ENCODE data around the gene TMEM53. TPM values are rescaled to one million over a fixed set of nuclear protein-coding genes. Genes with fewer than 3 reads are reported as not detected.

TMEM53 gene
- total RNA-seq, 6 donors from 2014 or later = 10.7 to 46.1 (median 19.7) TPM

- Histone ChIP-seq H3K27ac (no peak overlapping the region), H3K4me1 (peaks cover 0 to 4% (median 2%) of the 10 kb centered on the region in 4 donors), H3K4me3 (no peak overlapping the region), H3K9me3 (no peaks in the 10 kb centered on the region), H3K36me3 (no peaks in the 10 kb centered on the region), H3K27me3 (no peaks in the 10 kb centered on the region)
- ATAC-seq (ENCODE audit: low FRiP score in 2 of 2) (no peak), DNase-seq (no peak)
- WGBS, 2 donors = 75 to 81% methylated on average over 3 of the region's 3 CpGs
- TF ChIP-seq EP300 (IDR thresholded peaks at IDR 0.05) = no peak
- TF ChIP-seq CTCF (IDR thresholded peaks at IDR 0.05) = no peak
- TF ChIP-seq POLR2A (IDR thresholded peaks at IDR 0.05) = no peak
- TF ChIP-seq POLR2AphosphoS5 (IDR thresholded peaks at IDR 0.05) = no peak
These were observed 23.9 kb upstream of the TMEM53 start for GRCh38 chr1:44698138-44698537.

DNA sequence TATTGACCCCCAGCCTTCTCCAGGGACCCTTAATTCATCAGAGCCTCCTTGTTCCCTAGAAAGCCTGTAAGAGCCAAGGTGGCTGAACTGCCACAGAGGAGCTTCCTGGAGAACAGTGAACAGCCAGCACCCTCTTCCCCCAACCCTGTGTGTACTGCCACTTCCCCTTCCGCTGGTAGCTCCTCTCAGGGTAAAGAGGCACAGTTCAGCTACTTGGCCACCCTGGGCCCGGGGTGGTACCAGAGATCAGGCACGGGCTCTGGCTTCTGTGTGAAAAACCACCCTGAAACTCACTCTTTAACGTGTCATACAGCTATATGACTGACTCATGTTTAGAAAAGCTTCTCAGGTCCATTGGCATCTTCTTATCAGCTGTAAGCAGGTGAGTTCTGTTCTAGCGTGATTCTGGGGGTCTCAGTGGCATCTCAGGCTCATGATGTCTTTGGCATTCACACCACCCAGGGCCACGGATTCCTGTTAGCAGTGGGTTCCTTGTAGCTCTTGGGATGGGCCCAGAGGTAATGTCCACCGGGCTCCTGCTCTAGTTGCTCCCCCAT is 22.6 kb upstream of the TMEM53 start:
- peak; percentile 40 to 68 for ATAC-seq (ENCODE audit: low FRiP score in 2 of 2)
- no peaks in the 10 kb centered on the region for H3K27me3 ChIP-seq
- H3K4me3 ChIP-seq = no peak overlapping the region

DNA sequence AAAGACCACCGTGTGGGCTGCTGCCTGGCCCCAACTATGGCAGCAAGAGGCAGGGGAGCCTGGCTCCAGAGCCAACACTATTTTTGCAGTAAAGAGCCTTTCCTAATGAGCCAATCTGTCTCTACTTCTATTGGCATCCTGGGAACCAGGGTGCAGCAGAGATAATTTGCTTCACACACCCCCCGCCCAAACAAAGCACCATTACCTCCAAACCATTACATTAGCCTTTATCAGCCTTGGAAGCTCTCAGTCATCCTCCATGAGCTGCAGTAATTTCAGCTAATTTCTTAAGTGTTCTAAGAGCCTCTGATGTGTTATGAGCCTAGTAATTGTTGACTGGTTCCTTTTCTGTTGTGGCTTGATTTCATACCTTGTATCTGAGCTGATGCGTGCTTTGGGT is 21.8 kb upstream of the TMEM53 start:
- no peak for DNase-seq
- no peak for ATAC-seq (ENCODE audit: low FRiP score in 2 of 2)
- TF ChIP-seq POLR2A (IDR thresholded peaks at IDR 0.05) (no peak), POLR2AphosphoS5 (IDR thresholded peaks at IDR 0.05) (no peak), EP300 (IDR thresholded peaks at IDR 0.05) (no peak), CTCF (IDR thresholded peaks at IDR 0.05) (no peak)
- Histone ChIP-seq H3K36me3 (no peaks in the 10 kb centered on the region), H3K4me1 (peaks cover 0 to 4% (median under 1%) of the 10 kb centered on the region in 4 donors), H3K27me3 (no peaks in the 10 kb centered on the region), H3K27ac (no peak overlapping the region), H3K9me3 (no peaks in the 10 kb centered on the region), H3K4me3 (no peak overlapping the region)
- WGBS, 2 donors = 85 to 89% methylated on average over 3 of the region's 3 CpGs

More for the DNA sequence above, 22.6 kb upstream of the TMEM53 start:
- no peaks in the 10 kb centered on the region for H3K36me3 ChIP-seq
- DNase-seq = peak in 1 of 2 donors; percentile 48
- WGBS, 2 donors = 69 to 80% methylated on average over 7 of the region's 7 CpGs
- no peak overlapping the region for H3K27ac ChIP-seq
- no peak for TF ChIP-seq EP300 (IDR thresholded peaks at IDR 0.05)
- no peak for TF ChIP-seq CTCF (IDR thresholded peaks at IDR 0.05)
- no peak for TF ChIP-seq POLR2A (IDR thresholded peaks at IDR 0.05)
- no peak for TF ChIP-seq POLR2AphosphoS5 (IDR thresholded peaks at IDR 0.05)
- peaks cover 0 to 4% (median 2%) of the 10 kb centered on the region in 4 donors for H3K4me1 ChIP-seq
- H3K9me3 ChIP-seq = no peaks in the 10 kb centered on the region

DNA sequence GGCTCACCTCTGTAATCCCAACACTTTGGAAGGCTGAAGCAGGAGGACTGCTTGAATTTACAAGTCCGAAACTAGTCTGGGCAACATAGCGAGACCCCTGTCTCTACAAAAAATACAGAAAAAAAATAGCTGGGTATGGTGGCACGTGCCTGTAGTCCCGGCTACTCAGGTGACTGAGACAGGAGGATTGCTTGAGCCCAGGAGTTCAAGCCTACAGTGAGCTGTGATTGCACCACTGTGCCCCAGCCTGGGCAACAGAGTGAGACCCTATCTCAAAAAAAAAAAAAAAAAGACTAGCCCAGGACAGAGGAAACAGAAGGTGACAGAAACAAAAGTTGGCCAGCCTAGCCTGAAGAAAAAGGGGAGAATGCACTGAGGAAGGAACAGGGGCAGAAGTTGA is 21.4 kb upstream of the TMEM53 start:
- no peak overlapping the region for H3K27ac ChIP-seq
- ATAC-seq (ENCODE audit: low FRiP score in 2 of 2) = no peak
- peaks cover 0 to 4% (median 0%) of the 10 kb centered on the region in 4 donors for H3K4me1 ChIP-seq
- no peaks in the 10 kb centered on the region for H3K9me3 ChIP-seq
- no peaks in the 10 kb centered on the region for H3K36me3 ChIP-seq
- TF ChIP-seq EP300 (IDR thresholded peaks at IDR 0.05) (no peak), CTCF (IDR thresholded peaks at IDR 0.05) (no peak), POLR2A (IDR thresholded peaks at IDR 0.05) (no peak), POLR2AphosphoS5 (IDR thresholded peaks at IDR 0.05) (no peak)
- WGBS, 2 donors = 86 to 89% methylated on average over 4 of the region's 4 CpGs
- H3K4me3 ChIP-seq = no peak overlapping the region
- no peak for DNase-seq
- no peaks in the 10 kb centered on the region for H3K27me3 ChIP-seq

DNA sequence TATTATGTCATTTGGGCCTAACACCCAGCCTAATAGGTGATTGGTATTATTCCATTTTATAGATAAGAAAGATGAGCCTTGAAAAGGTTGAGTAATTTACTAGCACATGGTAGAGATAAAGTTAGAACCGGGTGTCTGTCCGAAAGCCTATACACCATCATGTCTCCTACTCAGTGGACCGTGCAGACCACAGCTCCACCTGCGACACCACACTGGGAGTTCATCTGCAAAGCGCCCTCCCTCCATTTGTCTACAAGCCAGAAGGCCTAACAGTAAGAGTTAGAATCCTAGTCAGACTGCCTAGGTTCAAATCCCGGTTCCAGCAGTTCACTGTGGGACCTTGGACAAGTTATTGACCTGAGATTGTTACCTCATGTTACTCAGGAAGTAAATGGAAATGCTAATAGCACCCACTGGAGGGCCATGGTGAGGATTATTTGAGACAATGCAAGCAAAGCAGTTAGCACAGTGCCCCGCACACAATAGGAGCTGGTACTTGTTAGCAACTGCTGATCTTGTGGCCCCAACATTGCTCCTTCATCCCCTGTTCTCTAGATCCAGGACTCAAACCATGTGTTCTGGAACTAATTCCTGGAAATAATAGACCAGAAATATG is 20.7 kb upstream of the TMEM53 start:
- DNase-seq (no peak), ATAC-seq (ENCODE audit: low FRiP score in 2 of 2) (no peak)
- no peaks in the 10 kb centered on the region for H3K36me3 ChIP-seq
- H3K9me3 ChIP-seq = no peaks in the 10 kb centered on the region
- 90 to 95% methylated on average over 7 of the region's 7 CpGs for WGBS, 2 donors
- peaks cover 0 to 4% (median 0%) of the 10 kb centered on the region in 4 donors for H3K4me1 ChIP-seq
- H3K4me3 ChIP-seq = no peak overlapping the region
- H3K27me3 ChIP-seq = no peaks in the 10 kb centered on the region
- no peak overlapping the region for H3K27ac ChIP-seq
- TF ChIP-seq EP300 (IDR thresholded peaks at IDR 0.05) (no peak), POLR2AphosphoS5 (IDR thresholded peaks at IDR 0.05) (no peak), POLR2A (IDR thresholded peaks at IDR 0.05) (no peak), CTCF (IDR thresholded peaks at IDR 0.05) (no peak)
